CD4-positive, alpha-beta T cell treated with Interleukin-4 for 4 hours (primary cell): ENCODE measurements around the gene HIPK2.

Experiments used
- DNase-seq: peaks from one replicate; pipeline ENCODE4 v3.0.0-alpha.2; 2020

Gene HIPK2

DNA sequence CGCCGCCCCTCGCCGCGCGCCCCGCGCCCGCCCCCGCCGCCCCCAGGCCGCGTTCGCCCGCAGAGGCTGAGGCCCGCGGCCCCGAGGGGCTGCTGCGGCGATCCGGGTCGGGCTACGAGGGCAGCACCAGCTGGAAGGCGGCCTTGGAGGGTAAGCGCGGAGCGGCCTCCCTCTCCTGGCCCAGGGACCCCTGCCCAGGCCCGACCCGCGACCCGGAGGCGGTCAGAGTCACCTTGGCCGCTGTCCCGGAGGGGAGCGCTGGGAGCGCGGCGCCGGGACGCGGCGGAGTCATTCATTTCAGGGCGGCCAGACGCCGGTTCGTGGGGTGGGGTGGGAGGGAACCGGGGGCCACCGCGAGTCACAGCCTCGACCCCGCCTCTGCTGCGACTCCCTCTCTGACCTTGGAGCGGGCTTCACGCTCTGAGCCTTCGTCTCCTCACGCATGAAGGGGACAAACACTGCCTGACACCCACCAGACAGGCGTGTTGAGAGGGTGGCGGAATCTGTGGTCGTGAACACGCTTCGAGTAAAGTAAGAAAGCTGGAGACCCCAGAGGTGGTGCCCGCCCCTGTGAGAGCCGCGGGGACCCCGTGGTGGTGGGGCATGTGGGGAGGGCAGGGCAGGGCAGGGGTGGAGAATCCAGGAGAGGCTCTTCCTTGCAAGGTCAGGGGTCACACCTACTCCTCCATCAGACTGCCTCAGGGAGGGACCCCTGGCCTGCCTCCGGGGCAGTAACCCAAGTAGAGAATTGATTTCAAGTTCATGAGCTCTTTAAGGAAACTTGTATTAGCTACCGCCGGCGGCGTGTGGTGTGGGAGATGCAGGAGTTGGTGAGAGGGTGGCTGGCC lies 253.6 kb downstream of the HIPK2 start:
- DNase-seq = no peak

DNA sequence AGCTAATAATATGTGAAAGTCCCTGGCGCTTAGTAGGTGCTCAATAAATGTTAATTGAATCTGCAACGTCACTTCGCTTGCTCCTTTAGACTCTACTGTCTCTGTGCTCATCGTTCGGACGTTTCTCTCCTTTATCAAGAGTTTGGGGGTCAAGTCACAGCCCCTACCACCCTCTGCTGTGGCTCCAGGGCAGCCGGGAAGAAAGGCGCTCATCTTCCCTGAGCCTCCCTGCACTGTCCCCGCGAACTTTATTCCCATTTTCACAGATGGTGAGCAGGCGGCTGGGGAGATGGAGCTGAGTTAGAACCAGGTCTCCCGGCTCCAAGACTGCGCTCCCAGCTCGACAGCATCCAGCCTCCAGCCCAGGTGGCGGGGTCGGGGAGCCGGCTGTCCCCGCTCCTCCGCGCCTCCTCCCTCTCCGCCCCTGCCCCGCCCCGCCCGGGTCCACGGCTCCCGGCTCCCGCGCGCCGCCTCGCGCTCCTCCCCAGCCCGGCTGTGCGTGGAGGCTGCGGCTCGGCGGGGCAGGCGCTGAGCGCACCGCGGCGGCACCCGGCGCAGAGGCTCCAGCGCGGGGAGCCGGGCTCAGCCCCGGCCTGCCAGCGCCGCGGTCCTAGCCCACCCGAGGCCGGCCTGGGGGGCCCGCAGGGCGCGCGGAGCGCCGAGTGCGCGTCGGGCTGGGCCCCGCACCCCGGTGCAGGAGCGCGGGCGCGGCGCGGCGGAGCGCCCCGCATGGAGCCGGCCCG lies 254.4 kb downstream of the HIPK2 start, which contains the start of gene CLEC2L:
TSS of gene CLEC2L (plus strand) at position 487 of the 743 bp plus-strand sequence. CDS start at position 730, 243 bp downstream.
- no peak for DNase-seq

GRCh38 chr7:139522830-139523198 lies 255.0 kb downstream of the HIPK2 start:
- no peak for DNase-seq

DNA sequence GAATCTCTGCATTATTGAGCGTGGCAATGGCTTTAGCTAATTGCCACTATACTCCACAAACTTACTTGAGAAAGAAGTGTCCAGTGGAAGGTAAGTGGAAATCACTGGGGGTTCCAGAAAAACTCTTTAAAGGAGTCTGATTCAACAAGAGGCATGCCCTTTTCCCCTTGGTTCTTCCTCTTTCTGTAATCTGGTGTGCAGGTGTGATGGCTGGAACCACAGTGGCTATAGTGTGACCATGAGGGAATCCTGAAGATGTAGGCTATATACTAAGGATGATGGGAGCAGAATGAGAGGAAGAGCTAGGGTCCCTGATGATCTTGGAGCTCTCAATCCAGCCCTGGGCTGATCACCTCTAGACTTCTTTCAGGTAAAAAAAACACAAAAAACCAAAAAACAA lies 256.4 kb downstream of the HIPK2 start:
- no peak for DNase-seq

DNA sequence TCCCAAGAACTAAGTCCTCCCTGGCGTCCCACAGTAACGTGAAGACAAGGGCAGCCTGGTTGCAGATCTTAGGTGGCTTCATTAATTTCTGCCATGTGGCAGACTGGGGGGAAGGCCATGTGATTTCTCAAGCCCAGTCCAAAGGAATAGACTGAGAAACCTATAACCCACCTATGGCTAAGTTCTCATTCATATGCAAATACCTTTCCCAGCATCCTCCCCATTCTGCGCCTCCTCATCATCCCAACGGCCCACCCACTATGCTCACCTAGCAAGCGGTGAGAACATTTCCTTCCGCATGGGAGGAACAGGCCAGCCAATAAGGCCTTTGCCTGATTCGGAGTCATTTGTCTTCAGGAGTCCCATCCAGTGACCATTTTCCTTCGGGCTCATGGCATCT lies 262.5 kb downstream of the HIPK2 start:
- no peak for DNase-seq
